Measurements from ENCODE around the gene DCLRE1B. TPM values are rescaled to one million over a fixed set of nuclear protein-coding genes. Genes with fewer than 3 reads are reported as not detected.
"Not testable (repeated sequence)": the region's sequence is repeated elsewhere in the genome, so short reads cannot be mapped to it uniquely, and the experiment has no call there.

DCLRE1B gene
- polyA plus RNA-seq, 2 donors, result 1.5 to 3.7 TPM

- WGBS, 2 donors, result 97 to 100% methylated on average over 1 of the region's 1 CpG
Measured at GRCh38 chr1:113945329-113945728, 40.2 kb downstream of the DCLRE1B start.

GRCh38 chr1:113946112-113946511, 41.0 kb downstream of the DCLRE1B start:
- no peak overlapping the region for H3K4me3 ChIP-seq (ENCODE audit: low read depth in 1 of 2, low read length in 2 of 2)
- peaks cover 0 to 3% of the 10 kb centered on the region in 2 donors for H3K4me1 ChIP-seq (ENCODE audit: control insufficient read depth in 2 of 2, insufficient read depth in 2 of 2, low read length in 1 of 2)
- no peaks in the 10 kb centered on the region for H3K9me3 ChIP-seq (ENCODE audit: control insufficient read depth in 2 of 2, insufficient read depth in 1 of 2, low read depth in 1 of 2, low read length in 1 of 2)
- peaks cover 1 to 5% of the 10 kb centered on the region in 2 donors for H3K36me3 ChIP-seq (ENCODE audit: control insufficient read depth in 2 of 2, insufficient read depth in 2 of 2, low read length in 1 of 2)
- no peak overlapping the region for H3K27ac ChIP-seq (ENCODE audit: low read depth in 2 of 2, low read length in 1 of 2)
- no peaks in the 10 kb centered on the region for H3K27me3 ChIP-seq (ENCODE audit: control insufficient read depth in 1 of 2, insufficient read depth in 2 of 2, low read length in 2 of 2)
- WGBS, 2 donors, result 38 to 69% methylated on average over 1 of the region's 1 CpG

More at GRCh38 chr1:113945329-113945728, 40.2 kb downstream of the DCLRE1B start:
- Histone ChIP-seq H3K9me3 (ENCODE audit: control insufficient read depth in 2 of 2, insufficient read depth in 1 of 2, low read depth in 1 of 2, low read length in 1 of 2) (no peaks in the 10 kb centered on the region), H3K4me3 (ENCODE audit: low read depth in 1 of 2, low read length in 2 of 2) (no peak overlapping the region), H3K36me3 (ENCODE audit: control insufficient read depth in 2 of 2, insufficient read depth in 2 of 2, low read length in 1 of 2) (peaks cover 3 to 10% of the 10 kb centered on the region in 2 donors), H3K27ac (ENCODE audit: low read depth in 2 of 2, low read length in 1 of 2) (no peak overlapping the region), H3K4me1 (ENCODE audit: control insufficient read depth in 2 of 2, insufficient read depth in 2 of 2, low read length in 1 of 2) (peaks cover 0 to 3% of the 10 kb centered on the region in 2 donors), H3K27me3 (ENCODE audit: control insufficient read depth in 1 of 2, insufficient read depth in 2 of 2, low read length in 2 of 2) (no peaks in the 10 kb centered on the region)

GRCh38 chr1:113946678-113947387, 41.7 kb downstream of the DCLRE1B start:
- peaks cover 0 to 3% of the 10 kb centered on the region in 2 donors for H3K4me1 ChIP-seq (ENCODE audit: control insufficient read depth in 2 of 2, insufficient read depth in 2 of 2, low read length in 1 of 2)
- 33 to 42% methylated on average over 3 of the region's 3 CpGs for WGBS, 2 donors
- no peaks in the 10 kb centered on the region for H3K27me3 ChIP-seq (ENCODE audit: control insufficient read depth in 1 of 2, insufficient read depth in 2 of 2, low read length in 2 of 2)
- no peak overlapping the region for H3K4me3 ChIP-seq (ENCODE audit: low read depth in 1 of 2, low read length in 2 of 2)
- H3K36me3 ChIP-seq (ENCODE audit: control insufficient read depth in 2 of 2, insufficient read depth in 2 of 2, low read length in 1 of 2), result peaks cover 0 to 3% of the 10 kb centered on the region in 2 donors
- no peaks in the 10 kb centered on the region for H3K9me3 ChIP-seq (ENCODE audit: control insufficient read depth in 2 of 2, insufficient read depth in 1 of 2, low read depth in 1 of 2, low read length in 1 of 2)
- peak overlapping the region in 1 of 2 donors; percentile 34 for H3K27ac ChIP-seq (ENCODE audit: low read depth in 2 of 2, low read length in 1 of 2)

GRCh38 chr1:113947388-113948107, 42.4 kb downstream of the DCLRE1B start:
- 13 to 18% methylated on average over 3 of the region's 3 CpGs for WGBS, 2 donors
- peaks cover 0 to 3% of the 10 kb centered on the region in 2 donors for H3K4me1 ChIP-seq (ENCODE audit: control insufficient read depth in 2 of 2, insufficient read depth in 2 of 2, low read length in 1 of 2)
- no peaks in the 10 kb centered on the region for H3K27me3 ChIP-seq (ENCODE audit: control insufficient read depth in 1 of 2, insufficient read depth in 2 of 2, low read length in 2 of 2)
- peak overlapping the region in 1 of 2 donors; percentile 34 for H3K27ac ChIP-seq (ENCODE audit: low read depth in 2 of 2, low read length in 1 of 2)
- H3K4me3 ChIP-seq (ENCODE audit: low read depth in 1 of 2, low read length in 2 of 2), result no peak overlapping the region
- peaks cover 0 to 3% of the 10 kb centered on the region in 2 donors for H3K36me3 ChIP-seq (ENCODE audit: control insufficient read depth in 2 of 2, insufficient read depth in 2 of 2, low read length in 1 of 2)
- H3K9me3 ChIP-seq (ENCODE audit: control insufficient read depth in 2 of 2, insufficient read depth in 1 of 2, low read depth in 1 of 2, low read length in 1 of 2), result no peaks in the 10 kb centered on the region

GRCh38 chr1:113948151-113948550, 43.0 kb downstream of the DCLRE1B start:
- not testable (repeated sequence) for H3K4me1 ChIP-seq (ENCODE audit: control insufficient read depth in 2 of 2, insufficient read depth in 2 of 2, low read length in 1 of 2); H3K9me3 ChIP-seq (ENCODE audit: control insufficient read depth in 2 of 2, insufficient read depth in 1 of 2, low read depth in 1 of 2, low read length in 1 of 2); H3K27me3 ChIP-seq (ENCODE audit: control insufficient read depth in 1 of 2, insufficient read depth in 2 of 2, low read length in 2 of 2); H3K4me3 ChIP-seq (ENCODE audit: low read depth in 1 of 2, low read length in 2 of 2); H3K27ac ChIP-seq (ENCODE audit: low read depth in 2 of 2, low read length in 1 of 2); H3K36me3 ChIP-seq (ENCODE audit: control insufficient read depth in 2 of 2, insufficient read depth in 2 of 2, low read length in 1 of 2)
- WGBS, 2 donors, result 69 to 74% methylated on average over 4 of the region's 4 CpGs

- peaks cover 0 to 3% of the 10 kb centered on the region in 2 donors for H3K36me3 ChIP-seq (ENCODE audit: control insufficient read depth in 2 of 2, insufficient read depth in 2 of 2, low read length in 1 of 2)
- no peak overlapping the region for H3K4me3 ChIP-seq (ENCODE audit: low read depth in 1 of 2, low read length in 2 of 2)
- H3K27ac ChIP-seq (ENCODE audit: low read depth in 2 of 2, low read length in 1 of 2), result no peak overlapping the region
- peaks cover 0 to 3% of the 10 kb centered on the region in 2 donors for H3K4me1 ChIP-seq (ENCODE audit: control insufficient read depth in 2 of 2, insufficient read depth in 2 of 2, low read length in 1 of 2)
- WGBS, 2 donors, result 67 to 74% methylated on average over 5 of the region's 5 CpGs
- no peaks in the 10 kb centered on the region for H3K9me3 ChIP-seq (ENCODE audit: control insufficient read depth in 2 of 2, insufficient read depth in 1 of 2, low read depth in 1 of 2, low read length in 1 of 2)
- no peaks in the 10 kb centered on the region for H3K27me3 ChIP-seq (ENCODE audit: control insufficient read depth in 1 of 2, insufficient read depth in 2 of 2, low read length in 2 of 2)
Measured at GRCh38 chr1:113949007-113949406, 43.9 kb downstream of the DCLRE1B start.

GRCh38 chr1:113950908-113951307, 45.8 kb downstream of the DCLRE1B start:
- Histone ChIP-seq H3K27ac (ENCODE audit: low read depth in 2 of 2, low read length in 1 of 2) (no peak overlapping the region), H3K36me3 (ENCODE audit: control insufficient read depth in 2 of 2, insufficient read depth in 2 of 2, low read length in 1 of 2) (peaks cover 0 to 3% of the 10 kb centered on the region in 2 donors), H3K9me3 (ENCODE audit: control insufficient read depth in 2 of 2, insufficient read depth in 1 of 2, low read depth in 1 of 2, low read length in 1 of 2) (no peaks in the 10 kb centered on the region), H3K4me1 (ENCODE audit: control insufficient read depth in 2 of 2, insufficient read depth in 2 of 2, low read length in 1 of 2) (peaks cover 0 to 3% of the 10 kb centered on the region in 2 donors), H3K27me3 (ENCODE audit: control insufficient read depth in 1 of 2, insufficient read depth in 2 of 2, low read length in 2 of 2) (no peaks in the 10 kb centered on the region), H3K4me3 (ENCODE audit: low read depth in 1 of 2, low read length in 2 of 2) (no peak overlapping the region)
- WGBS, 2 donors, result 98 to 99% methylated on average over 1 of the region's 1 CpG

GRCh38 chr1:113951719-113952118, 46.6 kb downstream of the DCLRE1B start:
- Histone ChIP-seq H3K27me3 (ENCODE audit: control insufficient read depth in 1 of 2, insufficient read depth in 2 of 2, low read length in 2 of 2) (no peaks in the 10 kb centered on the region), H3K27ac (ENCODE audit: low read depth in 2 of 2, low read length in 1 of 2) (no peak overlapping the region), H3K4me1 (ENCODE audit: control insufficient read depth in 2 of 2, insufficient read depth in 2 of 2, low read length in 1 of 2) (peaks cover 0 to 3% of the 10 kb centered on the region in 2 donors), H3K4me3 (ENCODE audit: low read depth in 1 of 2, low read length in 2 of 2) (no peak overlapping the region), H3K36me3 (ENCODE audit: control insufficient read depth in 2 of 2, insufficient read depth in 2 of 2, low read length in 1 of 2) (peaks cover 0 to 3% of the 10 kb centered on the region in 2 donors), H3K9me3 (ENCODE audit: control insufficient read depth in 2 of 2, insufficient read depth in 1 of 2, low read depth in 1 of 2, low read length in 1 of 2) (no peaks in the 10 kb centered on the region)
- WGBS, 2 donors, result 95 to 98% methylated on average over 2 of the region's 2 CpGs

- 79 to 85% methylated on average over 1 of the region's 1 CpG for WGBS, 2 donors
- Histone ChIP-seq H3K4me3 (ENCODE audit: low read depth in 1 of 2, low read length in 2 of 2) (no peak overlapping the region), H3K36me3 (ENCODE audit: control insufficient read depth in 2 of 2, insufficient read depth in 2 of 2, low read length in 1 of 2) (peaks cover 2 to 3% of the 10 kb centered on the region in 2 donors), H3K27ac (ENCODE audit: low read depth in 2 of 2, low read length in 1 of 2) (no peak overlapping the region), H3K9me3 (ENCODE audit: control insufficient read depth in 2 of 2, insufficient read depth in 1 of 2, low read depth in 1 of 2, low read length in 1 of 2) (no peaks in the 10 kb centered on the region), H3K27me3 (ENCODE audit: control insufficient read depth in 1 of 2, insufficient read depth in 2 of 2, low read length in 2 of 2) (no peaks in the 10 kb centered on the region), H3K4me1 (ENCODE audit: control insufficient read depth in 2 of 2, insufficient read depth in 2 of 2, low read length in 1 of 2) (no peaks in the 10 kb centered on the region)
Measured at GRCh38 chr1:113957984-113958383, 52.9 kb downstream of the DCLRE1B start.

Data from esophagus (tissue), 2 donors.